HG03469 (cell line): ENCODE measurements around the gene RXYLT1.

Experiments used
- ATAC-seq: cut with Tn5 transposase; IDR thresholded peaks from one replicate; pipeline ENCODE4 v1.9.1; 2021; ENCODE audit warnings: mild to moderate bottlenecking, moderate library complexity, moderate number of reproducible peaks; ENCODE audit not compliant: unreplicated experiment

Gene RXYLT1

DNA sequence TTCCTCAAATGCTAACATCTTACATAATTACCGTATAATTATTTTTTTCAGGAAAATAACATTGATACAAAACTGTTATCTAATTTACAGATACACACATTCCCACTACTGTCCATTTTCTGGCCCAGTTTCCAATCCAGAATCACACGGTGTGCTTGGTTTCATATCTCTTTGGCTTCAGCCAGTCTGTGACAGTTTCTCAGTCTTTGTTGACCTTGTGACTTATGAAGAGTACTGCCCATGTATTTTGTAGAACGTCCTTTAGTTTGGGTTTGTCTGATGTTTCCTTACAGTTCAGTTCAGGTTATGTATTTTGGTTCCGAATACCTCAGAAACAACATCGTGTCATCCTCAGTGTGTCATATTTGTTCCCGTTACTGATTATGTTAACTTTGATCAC is 16.2 kb downstream of the RXYLT1 start:
- no peak for ATAC-seq

DNA sequence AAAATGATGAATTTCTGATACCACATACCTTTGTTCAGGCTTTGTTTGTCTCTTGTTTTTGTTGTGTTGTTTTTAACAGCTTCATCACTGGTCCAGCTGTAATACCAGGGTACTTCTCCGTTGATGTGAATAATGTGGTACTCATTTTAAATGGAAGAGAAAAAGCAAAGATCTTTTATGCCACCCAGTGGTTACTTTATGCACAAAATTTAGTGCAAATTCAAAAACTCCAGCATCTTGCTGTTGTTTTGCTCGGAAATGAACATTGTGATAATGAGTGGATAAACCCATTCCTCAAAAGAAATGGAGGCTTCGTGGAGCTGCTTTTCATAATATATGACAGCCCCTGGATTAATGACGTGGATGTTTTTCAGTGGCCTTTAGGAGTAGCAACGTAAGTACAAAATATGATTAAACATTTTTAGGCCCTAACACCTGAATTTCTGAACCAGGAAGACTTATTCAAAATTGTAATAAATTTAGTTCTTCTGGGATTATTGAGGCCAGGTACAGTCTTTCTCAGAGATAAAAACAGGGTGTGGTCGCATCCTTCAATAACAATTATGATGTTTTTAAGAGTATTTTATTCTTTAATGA is 22.4 kb downstream of the RXYLT1 start:
- no peak for ATAC-seq

DNA sequence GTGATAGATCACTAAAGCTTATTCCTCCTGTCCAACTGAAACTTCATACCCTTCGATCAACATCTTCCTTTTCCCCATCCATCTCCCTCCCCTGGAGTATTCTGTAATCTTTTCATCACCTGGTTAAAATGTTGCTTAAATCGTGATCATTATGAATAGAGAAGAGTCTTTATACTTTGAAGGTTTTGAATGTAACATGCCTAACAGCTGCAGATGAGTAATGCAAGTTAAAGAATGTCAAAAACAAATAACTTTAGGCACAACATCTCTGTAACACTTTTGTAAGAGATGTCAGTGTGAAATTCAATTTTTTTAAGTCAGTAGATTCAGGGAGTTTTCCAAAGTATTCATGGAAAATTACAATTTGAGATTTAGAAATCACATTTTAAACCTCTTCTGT is 25.0 kb downstream of the RXYLT1 start:
- ATAC-seq = no peak

- ATAC-seq = no peak
These were observed 26.3 kb downstream of the RXYLT1 start for GRCh38 chr12:63805704-63806672.

DNA sequence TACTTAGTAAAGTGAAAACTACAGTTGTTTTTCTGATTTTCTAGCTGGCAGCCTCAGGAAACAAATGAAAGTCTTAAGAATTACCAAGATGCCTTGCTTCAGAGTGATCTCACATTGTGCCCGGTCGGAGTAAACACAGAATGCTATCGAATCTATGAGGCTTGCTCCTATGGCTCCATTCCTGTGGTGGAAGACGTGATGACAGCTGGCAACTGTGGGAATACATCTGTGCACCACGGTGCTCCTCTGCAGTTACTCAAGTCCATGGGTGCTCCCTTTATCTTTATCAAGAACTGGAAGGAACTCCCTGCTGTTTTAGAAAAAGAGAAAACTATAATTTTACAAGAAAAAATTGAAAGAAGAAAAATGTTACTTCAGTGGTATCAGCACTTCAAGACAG is 28.9 kb downstream of the RXYLT1 start:
- no peak for ATAC-seq

DNA sequence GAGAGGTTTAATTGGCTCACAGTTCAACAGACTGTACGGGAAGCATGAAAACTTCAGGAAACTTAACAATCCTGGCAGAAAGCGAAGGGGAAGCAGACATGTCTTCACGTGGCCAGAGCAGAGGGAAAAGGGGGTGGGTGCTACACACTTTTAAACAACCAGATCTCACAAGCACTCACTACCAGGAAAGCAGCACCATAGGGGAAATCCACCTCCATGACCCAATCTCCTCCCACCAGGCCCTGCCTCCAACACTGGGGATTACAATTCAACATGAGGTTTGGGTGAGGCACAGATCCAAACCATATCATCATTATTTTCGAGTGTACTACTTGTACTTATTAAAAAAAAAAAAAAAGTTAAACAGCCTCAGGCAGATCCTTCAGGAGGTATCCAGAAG is 29.9 kb downstream of the RXYLT1 start:
- no peak for ATAC-seq

DNA sequence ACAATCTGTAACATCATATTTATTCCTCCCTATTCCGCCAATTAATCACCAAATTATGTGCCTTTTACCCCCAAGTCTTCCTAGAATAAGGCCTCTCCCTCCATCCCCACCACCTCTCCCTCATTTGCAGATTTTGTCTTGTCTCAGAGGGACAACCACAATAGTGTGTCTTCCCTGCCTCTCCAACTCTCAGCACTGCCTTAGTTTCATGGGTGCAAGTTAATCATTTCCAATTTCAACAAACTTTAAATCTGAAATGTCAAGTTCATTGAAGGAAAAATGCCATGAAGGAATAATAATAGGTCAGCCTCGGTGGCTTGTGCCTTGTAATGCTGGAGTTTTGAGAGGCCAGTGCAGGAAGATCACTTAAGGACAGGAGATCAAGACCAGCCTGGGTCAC is 31.6 kb downstream of the RXYLT1 start:
- ATAC-seq = no peak

DNA sequence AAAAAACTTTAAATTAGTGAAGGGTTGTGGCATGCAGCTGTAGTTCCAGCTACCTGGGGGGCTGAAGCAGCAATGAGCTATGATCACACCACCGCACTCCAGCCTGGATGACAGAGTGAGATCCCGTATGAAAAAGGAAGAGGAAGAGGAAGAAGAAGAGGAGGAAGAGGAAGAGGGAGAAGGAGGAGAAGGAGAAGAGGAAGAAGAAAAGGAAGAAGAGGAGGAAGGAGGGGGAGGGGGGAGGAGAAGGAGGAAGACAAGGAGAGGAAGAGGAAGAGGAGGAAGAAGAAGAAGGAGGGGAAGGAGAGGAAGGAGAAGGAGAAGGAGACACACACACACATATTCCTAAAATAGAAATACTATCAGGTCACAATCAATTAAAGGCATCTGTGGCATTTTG is 32.0 kb downstream of the RXYLT1 start:
- ATAC-seq = no peak

DNA sequence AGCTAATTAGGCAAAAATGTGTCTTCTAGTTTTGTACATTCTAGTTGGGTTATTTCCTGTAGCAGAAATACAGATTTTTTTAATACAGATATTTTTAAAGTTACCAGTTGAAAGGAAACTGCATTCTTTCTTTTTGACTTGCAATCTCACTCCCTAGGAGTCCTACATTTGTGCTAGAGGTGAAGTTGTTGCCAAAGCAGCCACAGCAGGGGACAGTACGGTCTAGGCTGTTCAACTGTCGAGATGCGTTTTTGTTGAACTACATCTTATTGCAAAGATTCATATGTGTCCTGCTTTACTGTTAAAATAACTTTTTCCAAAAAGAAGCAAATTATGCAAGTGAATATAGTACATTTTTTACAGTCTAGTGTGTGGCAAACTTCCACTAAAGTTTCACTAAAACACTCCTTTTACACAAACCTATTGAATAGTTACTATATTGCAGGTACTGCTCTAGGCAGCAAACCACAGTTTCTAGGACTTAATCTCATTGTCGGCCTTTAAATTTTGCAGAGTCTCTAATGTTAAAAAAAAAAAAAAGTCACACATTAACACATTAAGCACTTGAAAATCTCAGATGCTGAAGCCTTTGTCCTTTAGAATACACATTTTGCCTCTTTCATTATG is 34.5 kb downstream of the RXYLT1 start:
- ATAC-seq = peak; percentile 35

- ATAC-seq = no peak
These were observed 35.8 kb downstream of the RXYLT1 start for GRCh38 chr12:63815482-63815852.

DNA sequence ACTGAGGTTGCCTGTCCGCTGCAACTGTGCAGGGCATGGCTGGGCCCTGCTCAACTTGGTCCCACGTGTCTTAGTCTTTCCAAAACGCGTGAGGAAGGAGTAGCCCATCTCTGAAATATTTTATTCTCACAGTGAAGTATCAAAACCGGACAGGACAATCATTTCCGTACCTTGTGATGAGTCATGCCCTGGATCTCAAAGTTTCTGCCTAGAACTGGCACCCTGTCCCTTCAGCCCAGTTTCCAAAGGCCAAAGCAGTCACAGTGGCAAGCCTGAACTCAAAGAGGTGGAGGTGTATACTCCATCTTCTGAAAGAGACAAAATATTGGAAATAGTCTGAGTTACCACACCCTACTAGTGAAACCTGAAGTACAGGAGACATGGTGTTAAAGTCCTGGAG is 36.3 kb downstream of the RXYLT1 start:
- ATAC-seq = no peak

- ATAC-seq = no peak
These were observed 40.7 kb downstream of the RXYLT1 start for GRCh38 chr12:63820427-63820826.

DNA sequence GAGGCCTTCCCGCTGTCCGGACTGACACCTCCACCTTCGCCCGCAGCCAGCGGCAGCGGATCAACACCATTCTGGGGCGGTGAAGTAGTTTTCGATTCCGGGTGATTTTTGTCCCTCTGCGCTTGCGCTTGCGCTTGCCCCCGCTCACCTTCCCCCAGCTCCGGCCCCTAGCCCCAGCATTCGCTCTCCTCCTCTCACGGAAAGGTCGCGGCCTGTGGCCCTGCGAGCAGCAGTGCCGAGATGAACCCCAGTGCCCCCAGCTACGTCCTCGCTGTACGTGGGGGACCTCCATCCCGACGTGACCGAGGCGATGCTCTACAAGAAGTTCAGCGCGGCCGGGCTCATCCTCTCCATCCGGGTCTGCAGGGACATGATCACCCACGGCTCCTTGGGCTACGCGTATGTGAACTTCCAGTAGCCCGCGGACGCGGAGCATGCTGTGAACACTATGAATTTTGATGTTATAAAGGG is 42.1 kb downstream of the RXYLT1 start:
- no peak for ATAC-seq

- no peak for ATAC-seq
These were observed 42.6 kb downstream of the RXYLT1 start for GRCh38 chr12:63822352-63822751.

GRCh38 chr12:63823040-63823439 is 43.3 kb downstream of the RXYLT1 start:
- no peak for ATAC-seq

- peak; percentile 90 for ATAC-seq
These were observed 46.4 kb downstream of the RXYLT1 start for GRCh38 chr12:63826006-63826585.

- ATAC-seq = no peak
These were observed 49.2 kb downstream of the RXYLT1 start for GRCh38 chr12:63828867-63829266.

GRCh38 chr12:63836046-63836445 is 56.3 kb downstream of the RXYLT1 start:
- no peak for ATAC-seq

- ATAC-seq = no peak
These were observed 57.2 kb downstream of the RXYLT1 start for GRCh38 chr12:63836936-63837335.

DNA sequence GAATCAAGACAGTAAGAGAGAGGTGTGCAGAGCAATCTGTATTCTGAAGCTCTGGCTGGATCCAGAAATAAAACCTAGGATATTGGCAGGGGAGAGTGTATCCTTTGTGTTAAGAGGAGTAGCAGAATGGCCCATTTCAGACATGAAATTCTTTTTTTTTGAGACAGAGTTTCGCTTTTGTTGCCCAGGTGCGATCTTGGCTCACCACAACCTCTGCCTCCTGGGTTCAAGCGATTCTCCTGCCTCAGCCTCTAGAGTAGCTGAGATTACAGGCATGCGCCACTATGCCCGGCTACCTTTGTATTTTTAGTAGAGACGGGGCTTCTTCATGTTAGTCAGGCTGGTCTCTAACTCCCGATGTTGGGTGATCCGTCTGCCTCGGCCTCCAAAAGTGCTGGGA is 58.7 kb downstream of the RXYLT1 start:
- no peak for ATAC-seq

DNA sequence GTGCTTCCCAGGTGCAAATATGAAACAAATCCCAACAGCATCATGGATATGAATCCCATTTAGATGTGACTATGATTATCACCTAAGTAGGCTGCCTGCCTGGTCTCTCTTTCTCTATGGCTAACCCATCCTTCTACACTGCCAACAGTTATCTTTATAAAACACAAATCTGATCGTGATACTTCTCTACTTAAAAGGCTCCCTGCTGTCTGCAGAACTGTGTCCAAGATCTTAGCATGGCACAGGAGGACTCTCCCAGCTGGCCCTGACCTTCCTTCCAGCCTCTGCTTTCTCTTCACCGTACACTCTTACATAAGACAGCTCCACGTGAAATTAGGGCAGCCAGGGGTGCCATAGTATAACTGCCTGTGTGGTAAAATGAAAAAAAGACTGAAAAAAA is 61.3 kb downstream of the RXYLT1 start:
- no peak for ATAC-seq
